GM18511 (cell line): ENCODE measurements around the gene DCLRE1C.
"Not testable (repeated sequence)": the region's sequence is repeated elsewhere in the genome, so short reads cannot be mapped to it uniquely, and the experiment has no call there.

Experiments used
- ATAC-seq: cut with Tn5 transposase; IDR thresholded peaks from one replicate; pipeline ENCODE4 v1.9.1; 2021; ENCODE audit warnings: mild to moderate bottlenecking, moderate library complexity; ENCODE audit not compliant: unreplicated experiment

Gene DCLRE1C

DNA sequence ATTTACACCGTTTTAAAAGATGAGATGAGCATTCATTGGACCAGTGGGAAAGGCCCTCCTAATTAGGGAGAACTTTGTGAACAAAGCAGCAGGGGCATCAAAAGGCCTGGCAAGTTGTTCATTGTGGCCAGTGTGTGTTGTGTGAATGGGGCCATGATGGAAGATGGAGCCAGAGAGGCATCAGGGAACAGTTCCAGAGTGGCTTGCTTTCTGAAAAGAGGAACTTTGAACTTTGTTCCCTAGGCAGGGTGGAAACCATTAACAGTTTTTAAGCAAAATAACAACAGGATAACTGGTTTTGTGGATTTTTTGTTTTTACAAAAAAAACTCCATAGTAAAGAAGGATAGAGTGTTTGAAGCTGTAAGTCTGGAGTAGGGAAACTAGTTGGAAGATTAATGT lies 62.7 kb downstream of the DCLRE1C start:
- no peak for ATAC-seq

DNA sequence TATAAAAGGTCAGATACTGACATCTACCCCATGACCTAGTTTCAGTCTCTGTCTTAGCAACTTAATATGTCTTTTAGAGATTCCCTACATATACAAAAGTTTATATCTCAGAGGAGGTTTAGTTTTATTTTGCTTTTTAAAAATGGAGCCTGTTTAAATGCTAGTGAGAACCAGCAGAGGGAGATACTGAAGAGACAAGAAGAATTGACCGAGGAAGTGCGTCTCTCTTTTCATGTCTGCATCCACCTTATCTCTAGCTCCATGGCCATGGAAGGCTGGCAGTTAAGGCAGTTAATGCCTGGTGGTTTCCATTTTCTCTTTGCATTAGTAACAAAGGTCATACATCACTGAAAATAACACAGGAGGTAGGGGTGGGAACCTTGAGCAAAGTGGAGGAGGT lies 64.6 kb downstream of the DCLRE1C start:
- ATAC-seq: no peak

DNA sequence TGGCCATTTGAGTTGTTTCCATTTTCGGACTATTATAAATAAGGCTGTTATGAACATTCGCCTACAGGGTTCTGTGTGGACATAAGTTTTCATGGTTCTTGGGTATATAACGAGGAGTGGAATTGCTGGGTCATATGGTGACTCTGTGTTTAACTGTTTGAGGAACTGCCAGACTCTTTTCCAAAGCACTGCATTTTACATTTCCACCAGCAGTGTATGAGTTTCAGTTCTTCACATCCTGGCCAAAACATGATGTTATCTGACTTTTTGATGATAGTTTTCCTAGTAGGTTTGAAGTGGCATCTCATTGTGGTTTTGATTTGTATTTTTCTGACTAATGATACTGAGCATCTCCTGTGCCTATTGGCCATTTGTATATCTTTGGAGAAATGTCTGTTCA lies 69.8 kb downstream of the DCLRE1C start:
- no peak for ATAC-seq

DNA sequence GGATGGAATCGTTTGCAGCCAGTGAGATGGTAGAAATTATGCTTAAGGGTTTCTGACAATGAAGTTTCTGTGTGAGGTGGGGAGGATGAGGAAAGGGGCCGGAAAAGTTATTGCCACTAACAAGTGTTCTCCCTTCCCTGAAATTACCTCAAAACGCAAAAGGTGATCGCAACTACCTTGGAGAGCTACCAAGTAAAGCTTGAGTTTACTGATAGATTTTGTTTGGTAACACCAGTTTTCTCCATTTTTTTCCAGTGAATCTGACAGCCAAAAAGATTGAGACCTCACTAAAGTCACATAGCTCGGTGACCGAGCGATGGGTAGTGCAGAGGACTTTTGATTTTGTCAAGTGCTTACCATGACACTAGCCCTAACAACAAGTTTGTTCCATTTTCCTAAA lies 73.7 kb downstream of the DCLRE1C start:
- ATAC-seq: no peak

DNA sequence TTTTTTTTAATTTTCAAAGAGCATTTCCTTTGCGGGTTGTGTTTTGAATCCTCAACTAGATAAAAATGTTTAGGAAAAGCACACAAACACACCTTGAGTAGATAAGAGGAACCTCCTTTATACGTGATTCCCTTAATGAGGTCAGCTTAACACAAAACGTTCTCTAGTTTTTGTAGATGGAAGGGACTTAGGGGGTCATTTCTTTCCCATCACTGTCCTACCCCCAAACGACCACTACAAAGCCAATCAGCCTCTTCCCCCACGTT lies 74.0 kb downstream of the DCLRE1C start:
- ATAC-seq: no peak

DNA sequence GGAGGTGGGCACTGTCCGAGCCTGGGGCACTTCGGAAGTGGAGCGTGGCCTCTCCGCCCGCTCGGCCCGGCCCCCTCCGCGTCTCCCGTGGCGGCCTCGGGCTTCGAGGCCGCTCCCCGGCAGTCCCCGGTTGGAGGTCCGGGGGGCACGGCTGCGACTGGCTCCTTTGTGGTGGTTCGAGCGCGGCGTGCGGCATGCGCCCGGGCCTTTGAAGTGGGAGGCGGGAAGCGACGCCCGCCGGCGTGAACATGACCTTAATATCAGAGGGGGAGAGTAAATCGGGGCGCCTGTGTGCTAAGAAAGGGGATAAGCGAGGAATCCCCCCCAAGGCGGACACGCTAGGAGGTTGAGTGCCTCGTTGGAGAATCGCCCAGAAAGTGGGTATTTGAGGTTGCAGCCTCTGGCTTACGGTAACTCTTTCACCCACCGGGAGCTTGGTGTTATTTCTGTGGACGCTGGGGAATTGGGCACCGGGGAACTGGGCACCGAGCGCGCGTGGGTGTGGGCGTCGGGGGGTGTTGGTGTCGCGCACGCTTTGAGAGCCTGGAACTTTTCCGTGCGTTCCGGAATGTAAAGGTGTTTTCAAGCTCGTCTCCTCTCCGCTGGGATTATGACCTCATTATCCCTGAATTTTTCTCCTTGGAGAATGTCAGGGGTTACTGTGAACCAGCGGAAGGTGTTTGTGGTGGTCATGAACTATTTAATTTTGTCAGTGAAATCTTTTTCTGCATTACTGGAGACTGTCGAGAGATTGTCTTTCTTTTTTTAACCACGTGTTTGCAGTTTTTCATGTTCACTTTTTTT lies 74.6 kb downstream of the DCLRE1C start:
- peak; percentile 18 for ATAC-seq

DNA sequence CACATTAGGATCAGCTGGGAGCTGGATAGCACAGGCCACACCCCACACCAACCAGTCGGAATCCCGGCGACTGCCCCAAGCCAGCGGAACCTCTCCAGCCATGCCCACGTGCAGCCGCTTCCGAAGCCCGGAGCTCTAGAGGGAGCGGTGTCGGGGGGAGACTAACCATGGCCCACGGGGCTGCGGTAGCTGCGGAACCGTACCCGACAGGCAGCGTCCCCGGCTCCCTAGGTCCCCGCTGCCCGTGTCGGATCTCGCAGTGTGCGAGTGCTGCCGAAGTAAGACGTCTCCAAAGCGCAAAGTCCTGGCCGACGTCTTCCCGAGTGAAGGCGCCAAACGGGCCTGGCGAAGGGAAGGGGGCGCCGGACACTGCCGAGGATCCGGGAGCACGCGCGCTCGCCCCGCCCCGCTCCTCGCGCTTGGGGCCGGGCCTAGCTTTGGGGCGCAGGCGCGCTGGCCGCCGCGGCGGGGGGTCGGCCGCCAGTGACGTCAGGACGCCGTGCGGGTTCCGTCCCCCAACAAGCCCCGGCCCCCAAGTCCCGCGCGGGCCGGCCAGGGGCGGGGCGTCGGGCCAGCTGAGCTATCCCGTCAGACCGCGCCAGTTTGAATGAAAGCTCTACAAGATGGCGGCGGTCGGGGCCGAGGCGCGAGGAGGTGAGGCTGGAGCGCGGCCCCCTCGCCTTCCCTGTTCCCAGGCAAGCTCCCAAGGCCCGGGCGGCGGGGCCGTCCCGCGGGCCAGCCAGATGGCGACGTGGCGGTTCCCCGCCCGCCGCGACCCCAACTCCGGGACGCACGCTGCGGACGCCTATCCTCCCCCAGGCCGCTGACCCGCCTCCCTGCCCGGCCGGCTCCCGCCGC lies 75.4 kb downstream of the DCLRE1C start, which contains the start of gene SUV39H2:
Gene SUV39H2, plus strand, starts transcription at position 601 of the 858 bp plus-strand sequence. Its CDS starts 23 bp downstream, at position 624.
- peak; percentile 91 for ATAC-seq

DNA sequence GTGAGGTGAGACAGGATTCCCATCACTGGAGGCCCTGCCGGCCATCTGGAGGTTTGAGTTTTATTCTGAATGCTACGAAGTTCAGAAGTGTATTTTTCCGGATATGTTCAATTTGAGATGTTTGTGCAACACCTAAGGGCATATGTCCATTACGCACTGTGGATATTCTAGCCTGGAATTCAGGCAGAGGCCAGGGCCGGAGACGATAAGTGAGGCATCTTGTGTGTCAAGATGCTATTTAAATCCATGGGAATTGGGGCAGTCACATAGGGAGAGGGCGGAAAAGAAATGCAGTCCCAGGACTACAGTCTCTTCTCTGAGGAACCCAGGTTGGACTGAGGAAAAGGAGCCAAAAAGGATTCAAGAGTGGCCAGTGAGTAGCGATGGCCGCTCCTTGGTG lies 77.1 kb downstream of the DCLRE1C start:
- ATAC-seq: no peak

DNA sequence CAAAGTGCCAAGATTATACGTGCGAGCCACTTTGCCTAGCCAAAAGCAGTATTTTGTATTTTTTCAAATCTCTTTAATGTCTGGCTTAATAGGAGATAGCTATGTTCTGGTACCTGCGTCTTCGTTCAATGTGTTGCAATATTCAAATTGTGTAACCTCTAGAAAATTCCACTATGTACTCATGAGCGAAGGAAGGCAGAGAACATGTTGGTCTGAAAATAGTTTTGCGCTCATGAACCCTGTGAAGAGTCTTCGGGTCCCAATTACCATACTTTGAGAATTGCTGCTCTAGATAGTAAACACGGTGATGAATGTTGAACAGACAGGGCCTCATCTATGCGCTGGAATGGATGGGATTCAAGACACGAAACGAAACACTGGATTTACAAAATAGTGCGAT lies 78.0 kb downstream of the DCLRE1C start:
- ATAC-seq: no peak

DNA sequence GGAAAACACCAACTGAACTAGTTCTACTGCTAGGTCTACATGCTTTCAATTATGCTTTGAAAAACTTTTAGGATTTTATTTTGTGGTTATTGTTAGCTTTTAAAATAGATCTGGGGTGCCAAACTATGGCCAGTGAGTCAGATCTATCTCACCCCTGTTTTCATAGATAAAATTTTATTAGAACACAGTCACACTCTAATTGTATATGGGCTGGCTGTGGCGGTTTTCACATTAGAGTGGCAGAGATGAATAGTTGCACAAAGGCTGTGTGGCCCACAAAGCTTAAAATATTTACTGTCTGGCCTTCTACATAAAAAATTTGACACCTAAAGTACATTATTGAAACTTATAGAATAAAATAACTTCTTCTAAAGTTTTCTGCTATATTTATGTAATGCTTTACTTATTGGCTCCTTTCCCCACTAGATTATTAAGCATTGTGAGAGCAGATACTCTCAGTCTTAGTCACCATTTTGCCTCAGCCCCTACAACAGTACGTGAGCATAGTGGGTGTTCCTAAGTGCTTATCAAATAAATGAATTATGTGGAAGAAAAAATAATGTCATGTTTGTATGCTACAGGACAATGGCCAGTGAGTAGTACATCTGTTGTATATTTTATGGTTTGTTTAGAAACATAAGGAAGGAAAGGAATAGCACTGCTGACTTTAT lies 80.7 kb downstream of the DCLRE1C start:
- ATAC-seq: peak; percentile 63

DNA sequence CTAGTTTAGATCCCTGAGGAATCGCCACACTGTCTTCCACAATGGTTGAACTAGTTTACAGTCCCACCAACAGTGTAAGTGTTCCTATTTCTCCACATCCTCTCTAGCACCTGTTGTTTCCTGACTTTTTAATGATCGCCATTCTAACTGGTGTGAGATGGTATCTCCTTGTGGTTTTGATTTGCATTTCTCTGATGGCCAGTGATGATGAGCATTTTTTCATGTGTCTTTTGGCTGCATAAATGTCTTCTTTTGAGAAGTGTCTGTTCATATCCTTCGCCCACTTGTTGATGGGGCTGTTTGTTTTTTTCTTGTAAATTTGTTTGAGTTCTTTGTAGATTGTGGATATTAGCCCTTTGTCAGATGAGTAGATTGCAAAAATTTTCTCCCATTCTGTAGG lies 89.0 kb downstream of the DCLRE1C start:
- not testable (repeated sequence) for ATAC-seq

DNA sequence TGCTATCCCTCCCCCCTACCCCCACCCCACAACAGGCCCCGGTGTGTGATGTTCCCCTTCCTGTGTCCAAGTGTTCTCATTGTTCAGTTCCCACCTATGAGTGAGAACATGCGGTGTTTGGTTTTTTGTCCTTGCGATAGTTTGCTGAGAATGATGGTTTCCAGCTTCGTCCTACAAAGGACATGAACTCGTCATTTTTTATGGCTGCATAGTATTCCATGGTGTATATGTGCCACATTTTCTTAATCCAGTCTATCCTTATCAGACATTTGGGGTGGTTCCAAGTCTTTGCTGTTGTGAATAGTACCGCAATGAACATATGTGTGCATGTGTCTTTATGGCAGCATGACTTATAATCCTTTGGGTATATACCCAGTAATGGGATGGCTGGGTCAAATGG lies 89.4 kb downstream of the DCLRE1C start:
- ATAC-seq: not testable (repeated sequence)

DNA sequence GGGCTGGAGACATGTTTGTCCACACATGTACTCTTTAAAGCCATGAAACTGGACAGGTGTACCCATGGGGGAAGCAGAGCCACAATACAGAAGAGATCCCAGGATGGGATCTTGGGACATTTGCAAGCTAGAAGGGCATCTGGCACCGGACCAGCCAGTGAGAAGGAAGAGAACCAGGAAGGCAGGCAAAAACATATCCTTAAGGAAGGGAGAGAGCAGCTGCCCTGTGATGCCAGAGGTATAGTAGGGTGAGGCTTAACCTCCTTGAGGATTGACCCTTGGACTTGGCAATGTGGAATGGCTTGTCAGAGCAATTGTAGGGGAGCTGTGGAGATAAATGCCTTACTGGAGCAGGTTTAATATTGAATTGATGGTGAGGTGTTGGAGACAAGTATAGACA lies 93.1 kb downstream of the DCLRE1C start:
- ATAC-seq: no peak

DNA sequence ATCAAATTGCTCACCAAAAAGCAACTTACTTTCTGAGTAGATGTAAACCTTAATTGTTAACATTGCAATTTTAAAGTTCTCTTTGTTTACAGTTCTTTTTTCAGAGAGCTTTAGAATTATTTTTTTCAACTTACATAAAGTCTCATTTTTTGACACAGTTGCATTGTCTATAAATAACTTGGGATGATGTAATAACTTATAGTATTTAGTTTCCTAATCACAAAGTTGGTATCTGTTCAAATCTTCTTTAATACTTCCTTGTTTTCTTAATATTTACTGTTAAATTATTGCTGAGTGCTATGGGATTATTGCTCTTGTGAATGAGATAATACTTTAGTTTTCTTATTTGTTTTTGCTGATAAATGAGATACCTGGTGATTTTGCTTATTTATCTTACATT lies 94.1 kb downstream of the DCLRE1C start:
- no peak for ATAC-seq

DNA sequence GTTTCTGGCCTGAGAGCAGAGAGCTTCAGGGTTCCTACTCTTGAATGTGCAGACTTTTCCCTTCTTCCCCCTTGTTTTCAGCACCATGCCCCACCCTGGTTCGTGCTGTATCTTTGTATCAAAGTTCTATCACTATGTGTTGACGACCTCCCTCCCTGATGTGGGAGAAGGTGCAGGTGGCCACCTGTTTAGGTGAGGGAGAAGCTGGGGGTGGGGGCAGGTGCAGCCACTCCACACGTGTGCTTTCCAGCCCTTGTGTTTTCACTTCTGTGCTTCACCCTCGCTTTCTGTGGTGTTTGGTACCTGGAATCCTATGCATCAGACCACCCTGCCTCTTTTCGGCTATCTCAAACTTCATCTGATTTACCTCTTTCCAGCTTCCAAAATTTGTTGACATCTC lies 94.9 kb downstream of the DCLRE1C start:
- ATAC-seq: no peak

DNA sequence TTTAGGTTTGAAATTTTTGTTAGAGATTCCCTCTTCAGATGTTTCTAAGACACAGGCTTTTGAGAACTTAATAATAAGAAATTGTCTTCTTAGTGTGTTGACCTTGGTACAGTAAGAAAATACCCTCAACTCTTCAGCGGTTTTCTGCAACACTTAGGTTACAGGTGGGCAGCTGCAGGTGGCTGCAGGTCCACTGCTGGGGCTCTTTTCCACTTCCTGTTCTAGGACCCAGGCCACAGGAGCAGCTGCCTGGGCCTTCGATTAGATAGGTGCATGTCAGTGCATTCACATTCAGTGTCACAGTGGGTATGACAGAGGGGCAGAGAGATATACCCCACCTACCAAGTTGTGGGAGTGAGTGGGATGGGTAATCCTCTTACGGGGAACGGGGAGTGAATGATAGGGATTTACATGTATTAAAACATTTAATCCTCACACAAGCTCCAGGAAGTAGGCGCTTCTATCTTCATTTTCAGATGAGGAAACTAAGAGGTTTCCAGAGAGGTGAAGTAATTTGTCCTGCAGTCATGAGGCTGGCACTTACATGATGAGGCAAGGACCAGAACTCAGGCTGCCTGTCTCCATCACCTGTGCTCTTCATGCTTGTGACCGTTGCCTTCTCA lies 95.4 kb downstream of the DCLRE1C start:
- ATAC-seq: no peak

DNA sequence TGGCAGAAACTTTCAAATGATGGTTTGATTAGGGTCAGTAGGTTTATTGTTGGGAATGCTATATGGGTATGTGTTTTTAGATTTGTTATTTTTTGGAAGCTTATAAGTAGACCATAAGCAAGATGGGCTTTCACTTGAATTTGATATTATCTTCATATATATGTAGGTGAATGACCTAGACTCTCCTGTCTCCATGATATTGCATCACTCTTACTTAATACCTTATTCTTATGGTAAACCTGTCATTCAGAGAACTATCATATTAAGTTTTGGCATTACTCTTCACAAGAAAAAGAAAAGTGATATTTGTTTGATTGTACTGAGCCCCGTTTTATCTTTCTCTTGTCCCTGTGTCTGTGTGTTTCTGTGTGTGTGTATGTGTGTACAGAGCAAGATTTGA lies 98.4 kb downstream of the DCLRE1C start:
- ATAC-seq: no peak

DNA sequence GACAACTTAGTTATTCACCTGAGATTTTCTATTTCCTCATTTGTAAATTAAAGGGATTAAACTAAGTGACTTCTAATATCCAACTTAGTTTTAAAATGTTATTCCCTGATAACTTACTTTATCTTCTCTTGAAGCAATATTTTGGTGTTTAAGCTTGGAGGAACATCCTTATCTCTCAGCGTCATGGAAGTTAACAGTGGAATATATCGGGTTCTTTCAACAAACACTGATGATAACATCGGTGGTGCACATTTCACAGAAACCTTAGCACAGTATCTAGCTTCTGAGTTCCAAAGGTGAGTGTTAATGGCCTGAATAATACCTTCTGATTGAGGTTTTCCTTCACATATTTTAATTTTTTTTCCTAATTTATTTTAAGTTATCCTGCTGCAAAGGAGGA lies 101.7 kb downstream of the DCLRE1C start:
- no peak for ATAC-seq
